ENCODE measurements around the gene SIGLEC12.
"Not testable (repeated sequence)": the region's sequence is repeated elsewhere in the genome, so short reads cannot be mapped to it uniquely, and the experiment has no call there.

SIGLEC12 gene

DNA sequence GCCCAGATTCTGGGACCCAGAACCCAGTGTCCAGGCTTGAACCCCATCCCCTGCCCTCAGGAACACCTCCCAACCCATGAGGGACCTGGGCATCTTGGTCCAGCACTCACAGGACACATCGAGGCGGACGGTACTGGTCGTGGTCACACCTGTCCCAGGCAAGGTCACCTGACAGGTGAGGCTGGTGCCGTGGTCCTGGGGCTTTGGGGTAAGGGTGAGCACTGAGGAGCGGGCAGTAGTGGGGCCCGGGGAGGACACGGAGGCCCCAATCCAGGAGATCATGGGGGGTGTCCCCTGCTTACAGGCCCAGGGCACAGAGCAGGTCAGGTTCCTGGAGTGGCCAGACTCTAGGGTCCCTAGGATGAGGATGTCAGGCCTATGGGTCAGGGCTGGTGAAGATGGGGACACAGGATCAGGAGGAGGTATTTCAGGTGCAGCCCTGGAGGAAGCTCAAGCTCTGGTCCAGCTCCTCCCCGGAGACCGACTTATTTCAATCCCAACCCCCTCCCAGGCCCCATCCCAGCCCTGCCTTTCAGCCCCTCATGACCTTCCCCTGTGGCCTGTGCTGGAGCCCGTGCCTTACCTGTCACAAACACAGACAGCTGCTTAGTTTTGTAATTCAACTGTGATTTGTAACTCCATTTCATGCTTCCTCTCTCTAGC, 44.1 kb downstream of the SIGLEC12 start:
- DNase-seq: no peak

DNA sequence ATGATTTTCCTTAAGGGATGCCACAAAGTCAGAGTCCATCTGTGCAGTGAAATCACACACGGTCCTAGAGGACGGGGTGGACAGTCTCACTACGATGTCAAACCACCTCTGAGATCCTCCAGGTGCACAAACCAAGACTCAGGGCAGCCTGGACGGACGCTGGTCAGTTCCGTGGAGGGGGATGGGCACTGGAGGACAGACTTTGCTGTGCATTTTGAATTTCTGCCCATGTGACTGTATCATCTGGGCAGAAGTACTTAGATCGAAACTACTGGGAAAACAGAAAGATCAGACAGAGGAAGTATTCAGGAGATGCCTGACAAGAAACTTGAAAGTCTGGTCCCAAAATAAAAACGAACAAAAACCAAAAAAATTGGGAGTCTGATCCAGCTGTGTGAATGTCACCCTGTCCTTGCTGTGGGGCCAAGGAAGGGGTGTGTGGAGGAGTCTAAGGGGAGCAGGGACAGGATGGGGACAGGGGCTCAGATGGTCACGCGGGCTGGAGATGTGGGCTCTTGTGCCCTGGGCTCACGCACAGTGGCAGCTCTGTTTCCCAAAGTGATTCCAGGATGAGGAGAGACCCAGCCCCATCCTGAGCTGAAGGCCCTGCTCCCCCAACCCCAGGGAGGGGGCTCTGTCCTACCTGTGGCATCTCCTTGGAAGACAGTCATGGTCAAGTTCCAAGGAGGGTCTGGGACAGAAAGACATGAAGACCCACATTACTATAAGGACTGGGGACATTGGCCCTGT, 44.9 kb downstream of the SIGLEC12 start:
- DNase-seq: no peak

DNA sequence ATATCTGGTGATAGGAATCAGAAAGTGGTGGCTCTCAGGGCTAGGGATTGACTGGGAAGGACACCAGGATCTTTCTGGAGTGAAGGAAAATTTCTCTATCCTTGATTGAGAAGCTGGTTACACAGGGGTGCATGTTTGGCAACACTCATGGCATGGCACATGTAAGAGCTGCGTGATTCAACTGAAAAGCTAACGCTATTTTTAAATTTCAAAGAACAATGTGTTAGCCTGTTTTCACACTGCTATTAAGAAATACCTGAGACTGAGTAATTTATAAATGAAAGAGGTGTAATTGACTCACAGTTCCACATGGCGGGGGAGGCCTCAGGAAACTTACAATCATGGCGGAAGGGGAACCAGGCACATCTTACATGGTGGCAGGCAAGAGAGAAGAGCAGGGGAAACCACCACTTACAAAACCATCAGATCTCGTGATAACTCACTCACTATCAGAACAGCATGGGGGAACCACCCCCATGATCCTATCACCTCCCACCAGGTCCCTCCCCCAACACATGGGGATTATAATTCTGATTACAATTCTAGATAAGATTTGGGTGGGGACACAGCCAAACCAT, 50.8 kb downstream of the SIGLEC12 start:
- DNase-seq: no peak

- no peak for DNase-seq
Measured at GRCh38 chr19:51448411-51449016, 53.1 kb downstream of the SIGLEC12 start.

GRCh38 chr19:51448011-51448410, 53.6 kb downstream of the SIGLEC12 start:
- no peak for DNase-seq

- DNase-seq: not testable (repeated sequence)
Measured at GRCh38 chr19:51447510-51447909, 54.1 kb downstream of the SIGLEC12 start.

DNA sequence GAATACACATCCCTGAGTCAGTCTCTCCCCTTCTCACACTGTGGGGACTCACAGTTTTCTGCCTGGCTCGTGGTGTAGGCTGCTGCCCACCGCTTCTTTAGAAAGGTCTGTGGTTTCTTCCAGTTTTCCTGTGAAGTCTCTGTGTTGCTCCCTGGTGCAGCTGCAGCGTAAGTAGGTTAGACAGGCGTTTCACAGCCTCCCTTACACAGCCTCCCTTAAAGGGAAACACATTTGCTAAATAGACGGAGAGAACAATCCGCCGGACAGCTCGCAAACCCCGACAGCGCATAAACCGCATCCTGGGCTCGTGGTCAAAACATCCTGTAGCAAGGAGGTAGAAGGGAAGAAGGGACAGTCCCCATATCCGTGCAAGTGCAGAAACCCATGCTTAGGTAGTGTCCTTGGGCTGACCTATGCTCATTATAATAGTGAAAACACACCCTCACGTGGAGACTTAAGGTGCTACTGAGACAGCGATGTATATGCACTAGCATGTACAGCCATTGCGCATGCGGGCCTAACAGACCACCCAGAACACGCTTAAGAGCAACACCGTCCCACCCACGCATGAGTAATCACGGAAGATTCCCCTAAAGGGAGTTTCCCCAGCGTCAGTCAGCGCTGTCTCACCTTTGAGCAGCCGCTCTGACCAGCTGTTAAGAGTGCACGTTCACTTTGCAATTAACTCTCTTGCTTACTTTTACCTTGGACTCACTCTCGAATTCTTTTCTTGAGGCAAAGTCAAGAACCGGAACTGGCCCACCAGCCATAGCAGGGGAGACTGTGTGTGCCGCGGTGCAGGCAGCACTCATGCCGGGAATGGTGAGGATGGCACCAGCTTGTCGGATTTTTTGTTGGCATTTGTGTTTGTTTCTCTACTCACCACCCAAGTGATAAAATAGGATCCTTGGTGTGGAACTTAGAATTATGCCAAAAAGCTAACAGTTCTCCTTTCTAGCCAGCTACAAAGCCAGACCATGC, 59.9 kb downstream of the SIGLEC12 start:
- DNase-seq: no peak
